GM19099 (cell line): Measurements from ENCODE around the gene XRN2.

Experiments used
- POLR2A ChIP-seq: IDR thresholded peaks from 3 replicates; pipeline ENCODE4 v1.6.1; 2011; ENCODE audit warnings: low read depth; ENCODE audit not compliant: insufficient read length; ENCODE audit errors: extremely low read depth

The XRN2 gene

GRCh38 chr20:21280522-21281016 lies 22.6 kb upstream of the XRN2 start:
- no peak for TF ChIP-seq POLR2A

- no peak for TF ChIP-seq POLR2A
Measured at GRCh38 chr20:21286775-21287174, 16.4 kb upstream of the XRN2 start.

- TF ChIP-seq POLR2A, result no peak
Measured at GRCh38 chr20:21288587-21289370, 14.4 kb upstream of the XRN2 start.

DNA sequence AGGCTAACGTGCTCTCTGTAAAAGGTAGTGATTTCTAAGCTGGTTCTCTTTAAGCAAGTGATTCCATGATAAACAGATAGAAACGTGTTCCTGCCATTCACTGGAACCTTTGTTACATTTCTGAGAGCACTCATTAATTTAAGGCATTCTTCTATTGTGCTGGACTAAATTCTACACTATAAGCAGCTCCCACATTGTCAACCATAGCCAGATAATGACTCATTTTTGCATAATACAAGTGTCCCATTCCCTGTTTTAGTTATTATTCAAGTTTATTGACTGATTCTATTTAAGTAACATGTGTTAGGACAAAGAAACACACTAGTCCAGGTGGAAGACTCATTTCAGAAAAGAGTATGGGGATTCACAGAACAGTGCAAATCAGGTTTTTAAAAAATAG lies 13.5 kb upstream of the XRN2 start:
- TF ChIP-seq POLR2A, result no peak

DNA sequence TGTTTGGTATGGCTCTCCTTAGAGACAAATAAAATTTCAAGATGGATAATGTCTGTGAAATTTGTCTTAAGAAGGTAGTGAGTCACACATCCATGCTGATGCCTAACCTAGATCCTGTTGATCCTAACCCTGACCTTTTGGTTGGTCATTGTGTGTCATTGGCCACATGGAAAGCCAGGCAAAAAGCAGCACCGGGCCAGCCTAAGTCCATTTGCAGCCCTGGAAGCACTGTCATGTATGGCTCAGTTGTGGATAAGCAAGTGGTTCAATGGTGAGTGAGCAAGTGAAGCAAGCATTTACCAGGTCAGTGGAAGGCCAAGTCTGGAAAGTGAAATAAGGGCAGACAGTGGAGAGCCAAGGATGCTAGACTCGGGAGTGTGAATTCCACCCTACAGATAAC lies 12.1 kb upstream of the XRN2 start:
- TF ChIP-seq POLR2A, result no peak

GRCh38 chr20:21294755-21295154 lies 8.4 kb upstream of the XRN2 start:
- TF ChIP-seq POLR2A, result no peak

DNA sequence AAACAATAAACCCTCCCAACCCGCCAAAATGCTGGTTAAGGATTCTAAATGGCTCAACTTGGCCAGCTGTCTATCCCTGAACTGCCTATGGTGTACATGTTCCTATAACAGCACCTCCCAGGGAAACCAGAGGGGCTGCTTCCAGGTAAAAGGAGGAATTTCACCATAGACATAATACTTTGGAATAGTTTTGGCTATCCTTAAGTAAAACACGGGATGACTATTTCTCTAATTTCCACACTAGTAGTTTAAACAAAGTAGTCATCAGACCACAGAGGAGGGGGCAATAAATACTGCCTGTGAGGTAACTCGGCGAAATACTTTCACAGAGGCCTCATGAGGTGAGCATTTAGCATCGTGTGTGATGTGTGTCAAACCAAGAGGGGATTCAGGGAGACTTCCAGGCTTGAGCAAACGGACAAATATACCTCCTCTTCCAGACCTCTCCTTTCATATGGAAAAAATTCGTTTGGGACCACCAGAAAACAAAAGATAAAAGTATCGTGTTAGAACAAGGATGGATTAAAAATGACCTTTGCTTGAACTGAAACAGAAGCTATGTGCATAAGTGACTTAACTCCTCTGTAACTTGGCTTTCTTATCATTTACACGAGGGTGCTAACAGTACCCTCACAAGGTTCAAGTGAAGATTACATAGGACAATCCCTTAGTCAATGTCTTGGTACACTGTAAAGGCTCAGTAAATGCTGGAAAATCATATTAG lies 1.0 kb upstream of the XRN2 start:
- no peak for TF ChIP-seq POLR2A

DNA sequence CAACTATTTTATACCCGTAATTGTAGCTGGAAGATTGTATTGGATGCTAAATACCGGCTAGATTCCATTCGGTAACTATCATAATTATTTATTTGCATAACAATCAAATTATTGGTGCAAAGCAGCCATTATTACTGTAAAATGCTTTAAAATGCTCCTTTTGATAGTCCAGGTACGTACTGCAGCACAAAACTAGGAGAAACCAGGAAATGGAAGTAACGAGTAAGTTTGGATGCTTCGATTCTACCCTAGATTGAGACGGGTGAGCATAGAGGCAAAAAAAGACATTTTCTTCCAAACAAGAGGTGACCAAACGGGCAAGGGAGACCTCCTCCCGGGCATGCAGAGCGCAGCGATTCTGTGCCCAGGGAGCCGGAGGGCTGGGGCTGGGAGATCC lies 469 bp upstream of the XRN2 start:
- no peak for TF ChIP-seq POLR2A

GRCh38 chr20:21303872-21304586 lies 898 bp downstream of the XRN2 start:
- TF ChIP-seq POLR2A, result no peak

GRCh38 chr20:21308340-21308739 lies 5.2 kb downstream of the XRN2 start:
- no peak for TF ChIP-seq POLR2A

- TF ChIP-seq POLR2A, result no peak
Measured at GRCh38 chr20:21309678-21310467, 6.7 kb downstream of the XRN2 start.

DNA sequence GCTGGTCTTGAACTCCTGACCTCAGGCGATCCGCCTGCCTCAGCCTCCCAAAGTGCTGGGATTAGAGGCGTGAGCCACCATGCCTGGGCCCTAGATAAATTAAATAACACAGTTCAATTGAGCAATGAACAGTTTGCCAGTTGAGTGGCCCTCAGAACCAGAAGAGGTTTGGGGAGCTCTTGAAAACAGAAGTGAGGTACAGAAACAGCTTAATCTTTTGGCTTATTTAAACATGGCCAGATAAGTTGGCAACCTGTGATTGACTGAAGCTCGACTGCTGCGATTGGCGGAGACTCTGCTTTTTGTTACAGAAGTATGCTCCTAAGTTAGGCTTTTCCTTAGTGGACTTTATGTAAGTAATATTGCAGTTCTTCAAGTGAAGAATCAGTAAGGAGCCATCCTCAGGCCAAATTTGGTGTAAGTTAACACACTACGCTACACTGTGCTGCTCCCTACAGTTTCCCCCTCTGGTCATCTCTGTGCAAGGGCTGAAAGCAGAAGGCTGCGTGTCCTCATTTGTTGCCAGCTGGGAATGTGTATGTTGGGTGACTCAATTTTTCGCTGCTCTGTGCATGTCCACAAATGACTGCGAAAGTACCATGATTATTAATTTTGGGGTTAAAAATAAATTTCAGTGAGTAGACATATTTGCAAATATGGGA lies 9.8 kb downstream of the XRN2 start:
- no peak for TF ChIP-seq POLR2A

GRCh38 chr20:21315138-21315537 lies 12.0 kb downstream of the XRN2 start:
- TF ChIP-seq POLR2A, result no peak

GRCh38 chr20:21322083-21322710 lies 19.1 kb downstream of the XRN2 start:
- TF ChIP-seq POLR2A, result no peak

GRCh38 chr20:21322921-21323331 lies 19.8 kb downstream of the XRN2 start:
- TF ChIP-seq POLR2A, result no peak

GRCh38 chr20:21323640-21324039 lies 20.5 kb downstream of the XRN2 start:
- TF ChIP-seq POLR2A, result no peak
